ENCODE measurements around the gene CHTOP. TPM values are rescaled to one million over a fixed set of nuclear protein-coding genes. Genes with fewer than 3 reads are reported as not detected.
A peak's percentile ranks its signal among the peaks of the same experiment; 100 is the strongest.
"Not testable (repeated sequence)": the region's sequence is repeated elsewhere in the genome, so short reads cannot be mapped to it uniquely, and the experiment has no call there.

Gene CHTOP
- total RNA-seq, 3 donors from 2014 or later: 37.1 to 112 (median 71.8) TPM

GRCh38 chr1:153670257-153670858 is 36.5 kb downstream of the CHTOP start:
- no peak for DNase-seq (ENCODE audit: low spot score in 2 of 2)
- Histone ChIP-seq H3K9me3 (no peaks in the 10 kb centered on the region), H3K36me3 (no peaks in the 10 kb centered on the region), H3K27ac (peak overlapping the region; percentile 84 to 86), H3K27me3 (no peaks in the 10 kb centered on the region), H3K4me1 (peaks cover 0 to 12% of the 10 kb centered on the region in 2 donors), H3K4me3 (peak overlapping the region; percentile 82 to 84 (median 84))
- TF ChIP-seq CTCF (IDR thresholded peaks at IDR 0.05): no peak
- no peak for TF ChIP-seq POLR2AphosphoS5 (IDR thresholded peaks at IDR 0.05)
- no peak for TF ChIP-seq POLR2A (IDR thresholded peaks at IDR 0.05)
- intact Hi-C loops (cut with DNase I; ENCODE audit: low total_unique reads): loop anchor here (10.0 kb wide), 1 partner anchor 104 kb away; the partner anchor contains the start of gene SLC27A3

GRCh38 chr1:153670859-153671627 is 37.2 kb downstream of the CHTOP start, which contains the start of gene ILF2:
ILF2 (minus strand) TSS chr1:153670993; CDS start chr1:153670922, 71 bp downstream.
- peaks cover 0 to 12% of the 10 kb centered on the region in 2 donors for H3K4me1 ChIP-seq
- intact Hi-C loops (cut with DNase I; ENCODE audit: low total_unique reads): loop anchor here (10.0 kb wide), 1 partner anchor 104 kb away; the partner anchor contains the start of gene SLC27A3
- peak within 1 kb of the TSS; percentile 82 to 84 (median 84) for H3K4me3 ChIP-seq
- no peaks in the 10 kb centered on the region for H3K9me3 ChIP-seq
- H3K27ac ChIP-seq: peak within 1 kb of the TSS; percentile 85 to 86
- no peaks in the 10 kb centered on the region for H3K36me3 ChIP-seq
- H3K27me3 ChIP-seq: no peaks in the 10 kb centered on the region
- peak; percentile 99 for DNase-seq (ENCODE audit: low spot score in 2 of 2)
- TF ChIP-seq POLR2AphosphoS5 (IDR thresholded peaks at IDR 0.05) (peak; percentile 89 to 98 (median 93)), POLR2A (IDR thresholded peaks at IDR 0.05) (peak; percentile 93), CTCF (IDR thresholded peaks at IDR 0.05) (peak in 1 of 3 donors; percentile 42)

GRCh38 chr1:153671628-153672353 is 37.9 kb downstream of the CHTOP start:
- intact Hi-C loops (cut with DNase I; ENCODE audit: low total_unique reads): loop anchor here (10.0 kb wide), 1 partner anchor 103 kb away; the partner anchor contains the start of gene SLC27A3
- DNase-seq (ENCODE audit: low spot score in 2 of 2): peak in 1 of 2 donors; percentile 62
- TF ChIP-seq CTCF (IDR thresholded peaks at IDR 0.05): peak in 1 of 3 donors; percentile 17

GRCh38 chr1:153673511-153673910 is 39.6 kb downstream of the CHTOP start:
- H3K36me3 ChIP-seq: no peaks in the 10 kb centered on the region
- no peak overlapping the region for H3K4me3 ChIP-seq
- H3K27ac ChIP-seq: no peak overlapping the region
- H3K9me3 ChIP-seq: no peaks in the 10 kb centered on the region
- intact Hi-C loops (cut with DNase I; ENCODE audit: low total_unique reads): loop anchor here (10.0 kb wide), 1 partner anchor 101 kb away; the partner anchor contains the start of gene SLC27A3
- DNase-seq (ENCODE audit: low spot score in 2 of 2): no peak
- H3K4me1 ChIP-seq: peaks cover 5 to 19% of the 10 kb centered on the region in 2 donors
- TF ChIP-seq POLR2A (IDR thresholded peaks at IDR 0.05) (no peak), POLR2AphosphoS5 (IDR thresholded peaks at IDR 0.05) (no peak), CTCF (IDR thresholded peaks at IDR 0.05) (no peak)
- H3K27me3 ChIP-seq: no peaks in the 10 kb centered on the region

More at GRCh38 chr1:153671628-153672353, 37.9 kb downstream of the CHTOP start:
- not testable (repeated sequence) for H3K36me3 ChIP-seq, H3K27me3 ChIP-seq, H3K9me3 ChIP-seq
- Histone ChIP-seq H3K4me1 (peaks cover 0 to 12% of the 10 kb centered on the region in 2 donors), H3K4me3 (peak overlapping the region; percentile 39 to 84 (median 62)), H3K27ac (peak overlapping the region; percentile 85 to 86)

All from breast epithelium (tissue), 4 donors.